ENCODE data around the gene INPP5A. TPM values are rescaled to one million over a fixed set of nuclear protein-coding genes. Genes with fewer than 3 reads are reported as not detected.

INPP5A gene
- total RNA-seq, 2 donors from 2014 or later, result 9.2 to 14.5 TPM

DNA sequence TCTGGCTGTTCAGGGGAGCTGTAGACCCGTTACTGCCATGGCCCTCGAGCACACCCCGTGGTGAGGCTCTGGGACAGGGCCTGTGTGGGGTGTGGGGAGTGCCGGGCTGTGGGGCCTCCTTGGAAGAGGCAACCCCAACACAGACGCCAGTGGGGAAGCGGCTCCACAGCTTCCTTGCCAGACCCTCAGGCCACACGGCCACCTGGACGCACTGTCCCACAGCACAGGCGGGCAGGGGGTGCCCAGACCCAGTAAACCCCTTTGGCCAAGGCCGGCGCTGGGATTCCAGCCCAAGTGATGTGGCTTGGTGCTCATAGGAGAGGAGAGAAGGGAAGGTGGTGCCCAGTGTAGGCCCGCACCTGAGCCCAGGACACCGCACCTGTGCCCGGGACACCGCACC lies 261.3 kb downstream of the INPP5A start:
- H3K27ac ChIP-seq, result no peak overlapping the region
- H3K4me3 ChIP-seq, result no peak overlapping the region
- no peak for TF ChIP-seq POLR2A (IDR thresholded peaks at IDR 0.05)
- TF ChIP-seq, protein P1, sequence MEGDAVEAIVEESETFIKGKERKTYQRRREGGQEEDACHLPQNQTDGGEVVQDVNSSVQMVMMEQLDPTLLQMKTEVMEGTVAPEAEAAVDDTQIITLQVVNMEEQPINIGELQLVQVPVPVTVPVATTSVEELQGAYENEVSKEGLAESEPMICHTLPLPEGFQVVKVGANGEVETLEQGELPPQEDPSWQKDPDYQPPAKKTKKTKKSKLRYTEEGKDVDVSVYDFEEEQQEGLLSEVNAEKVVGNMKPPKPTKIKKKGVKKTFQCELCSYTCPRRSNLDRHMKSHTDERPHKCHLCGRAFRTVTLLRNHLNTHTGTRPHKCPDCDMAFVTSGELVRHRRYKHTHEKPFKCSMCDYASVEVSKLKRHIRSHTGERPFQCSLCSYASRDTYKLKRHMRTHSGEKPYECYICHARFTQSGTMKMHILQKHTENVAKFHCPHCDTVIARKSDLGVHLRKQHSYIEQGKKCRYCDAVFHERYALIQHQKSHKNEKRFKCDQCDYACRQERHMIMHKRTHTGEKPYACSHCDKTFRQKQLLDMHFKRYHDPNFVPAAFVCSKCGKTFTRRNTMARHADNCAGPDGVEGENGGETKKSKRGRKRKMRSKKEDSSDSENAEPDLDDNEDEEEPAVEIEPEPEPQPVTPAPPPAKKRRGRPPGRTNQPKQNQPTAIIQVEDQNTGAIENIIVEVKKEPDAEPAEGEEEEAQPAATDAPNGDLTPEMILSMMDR (IDR thresholded peaks at IDR 0.05), result no peak
- intact Hi-C loops (cut with DNase I), result no loop called here
- H3K36me3 ChIP-seq (replicated peaks in 1 of 2; ENCODE audit: insufficient read depth in 1 of 2, low read depth in 2 of 2), result no peaks in the 10 kb centered on the region
- no peaks in the 10 kb centered on the region for H3K4me1 ChIP-seq
- no peaks in the 10 kb centered on the region for H3K27me3 ChIP-seq
- no peak for ATAC-seq
- WGBS, 2 donors, result 66 to 85% methylated on average over 4 to 14 of the region's 15 CpGs
- no peak for DNase-seq
- H3K9me3 ChIP-seq, result no peaks in the 10 kb centered on the region

DNA sequence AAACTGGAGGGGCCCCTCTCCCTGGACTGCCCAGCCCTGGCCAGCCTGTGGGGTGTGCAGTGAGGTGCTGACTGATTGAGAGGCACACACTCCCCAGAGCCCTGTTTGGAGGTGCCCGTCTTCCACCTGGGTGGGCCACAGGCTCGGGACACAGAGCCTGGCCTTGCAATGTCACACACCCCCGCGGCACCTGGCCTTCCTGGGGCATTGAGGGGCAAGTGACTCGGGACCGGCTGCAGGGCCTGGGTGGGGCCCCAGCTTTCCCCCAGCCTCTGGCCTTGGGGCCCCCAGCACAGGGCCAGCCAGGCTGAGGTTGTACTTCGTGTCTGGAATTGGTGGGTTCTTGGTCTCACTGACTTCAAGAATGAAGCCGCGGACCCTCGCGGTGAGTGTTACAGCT lies 262.3 kb downstream of the INPP5A start:
- intact Hi-C loops (cut with DNase I), result no loop called here
- Histone ChIP-seq H3K27ac (no peak overlapping the region), H3K4me3 (no peak overlapping the region), H3K4me1 (no peaks in the 10 kb centered on the region), H3K9me3 (no peaks in the 10 kb centered on the region), H3K36me3 (replicated peaks in 1 of 2; ENCODE audit: insufficient read depth in 1 of 2, low read depth in 2 of 2) (no peaks in the 10 kb centered on the region), H3K27me3 (no peaks in the 10 kb centered on the region)
- WGBS, 2 donors, result 76 to 91% methylated on average over 5 to 7 of the region's 11 CpGs
- TF ChIP-seq, protein P1 (IDR thresholded peaks at IDR 0.05), result no peak
- TF ChIP-seq POLR2A (IDR thresholded peaks at IDR 0.05), result no peak
- DNase-seq (no peak), ATAC-seq (no peak)

DNA sequence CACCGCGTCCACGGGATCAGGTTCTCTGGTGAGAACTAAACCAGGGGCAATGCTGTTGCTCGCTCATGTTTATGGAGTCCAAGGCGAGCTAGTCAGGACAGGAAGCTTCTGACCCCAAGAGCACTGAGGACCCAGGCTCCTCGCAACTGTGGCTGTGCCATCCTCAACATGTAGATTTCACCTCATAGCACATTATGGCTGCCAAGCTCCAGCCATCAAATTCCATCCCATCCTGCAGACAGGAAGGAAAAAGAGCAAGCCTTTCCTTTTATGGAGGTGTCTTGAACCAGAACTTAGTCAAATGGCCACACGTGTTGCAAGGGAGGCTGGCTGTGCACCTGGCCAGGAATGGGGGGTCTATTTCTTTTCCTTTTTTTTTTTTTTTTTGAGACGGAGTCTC lies 264.5 kb downstream of the INPP5A start:
- TF ChIP-seq POLR2A (IDR thresholded peaks at IDR 0.05), result no peak
- TF ChIP-seq, protein P1 (IDR thresholded peaks at IDR 0.05), result no peak
- DNase-seq (no peak), ATAC-seq (no peak)
- no peak overlapping the region for H3K4me3 ChIP-seq
- no peaks in the 10 kb centered on the region for H3K27me3 ChIP-seq
- no peaks in the 10 kb centered on the region for H3K36me3 ChIP-seq (replicated peaks in 1 of 2; ENCODE audit: insufficient read depth in 1 of 2, low read depth in 2 of 2)
- H3K4me1 ChIP-seq, result no peaks in the 10 kb centered on the region
- no peak overlapping the region for H3K27ac ChIP-seq
- 74 to 87% methylated on average over 5 to 8 of the region's 8 CpGs for WGBS, 2 donors
- intact Hi-C loops (cut with DNase I), result no loop called here
- no peaks in the 10 kb centered on the region for H3K9me3 ChIP-seq

DNA sequence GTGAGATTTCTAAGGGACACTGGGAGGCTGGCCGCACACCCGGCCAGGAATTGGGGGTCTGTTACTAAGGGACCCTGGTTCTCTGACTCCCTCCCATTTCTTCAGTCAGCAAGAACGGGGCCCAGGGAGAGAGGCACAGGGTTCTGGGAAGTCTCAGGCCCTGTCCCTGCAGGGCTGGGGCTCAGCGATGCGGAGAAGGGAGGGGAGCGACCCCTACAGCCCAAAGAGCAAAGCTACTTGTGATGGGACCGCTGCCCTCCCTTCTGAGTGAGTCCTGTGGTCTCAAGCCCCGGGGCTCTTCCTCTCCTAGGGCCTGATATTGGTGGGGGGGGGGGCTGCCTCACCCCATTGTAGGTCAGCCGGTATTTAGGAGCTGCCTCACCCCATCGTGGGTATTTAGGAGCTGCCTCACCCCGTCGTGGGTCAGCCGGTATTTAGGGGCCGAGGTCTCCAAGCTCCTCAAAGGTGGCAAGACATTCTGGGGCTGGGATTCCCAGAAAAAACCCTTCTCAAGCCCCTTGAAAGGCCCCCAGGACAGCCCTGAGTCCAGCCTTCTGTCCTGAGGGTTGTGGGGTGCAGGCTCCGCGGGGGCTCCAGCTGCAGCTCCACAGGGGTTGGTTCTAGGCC lies 265.2 kb downstream of the INPP5A start:
- Histone ChIP-seq H3K9me3 (no peaks in the 10 kb centered on the region), H3K4me1 (no peaks in the 10 kb centered on the region), H3K27me3 (no peaks in the 10 kb centered on the region), H3K36me3 (replicated peaks in 1 of 2; ENCODE audit: insufficient read depth in 1 of 2, low read depth in 2 of 2) (no peaks in the 10 kb centered on the region), H3K27ac (no peak overlapping the region), H3K4me3 (no peak overlapping the region)
- intact Hi-C loops (cut with DNase I), result no loop called here
- ATAC-seq (no peak), DNase-seq (no peak)
- TF ChIP-seq, protein P1 (IDR thresholded peaks at IDR 0.05), result no peak
- no peak for TF ChIP-seq POLR2A (IDR thresholded peaks at IDR 0.05)
- 75 to 80% methylated on average over 10 to 16 of the region's 16 CpGs for WGBS, 2 donors
